Fibroblast of skin of abdomen (primary cell): ENCODE results near the gene OR52E6.

Experiments
- DNase-seq: peaks from one replicate; pipeline ENCODE4 v3.0.0-alpha.2; 2013

Gene OR52E6

DNA sequence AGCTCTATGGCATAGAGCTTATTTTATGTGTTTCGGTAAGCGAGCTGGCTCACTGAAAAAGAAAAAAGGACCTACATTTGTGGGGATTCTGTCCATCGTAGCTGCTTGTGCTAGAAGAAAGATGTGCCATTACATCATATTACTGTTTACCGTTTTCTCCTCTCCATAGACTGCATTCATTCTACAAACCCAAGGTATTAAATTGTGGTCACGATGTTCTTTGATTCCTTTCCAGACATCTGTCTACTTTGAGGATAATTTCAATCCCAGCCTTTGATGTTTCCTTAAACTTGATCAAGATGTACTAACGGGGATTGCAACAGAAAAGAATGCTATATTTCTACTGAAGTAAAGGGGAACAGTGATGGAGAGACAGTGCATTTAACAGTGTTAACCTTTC lies 45.2 kb downstream of the OR52E6 start:
- no peak for DNase-seq

- no peak for DNase-seq
Measured at GRCh38 chr11:5791165-5791564, 50.5 kb downstream of the OR52E6 start, which contains the start of gene OR52N1. Gene OR52N1, minus strand, starts transcription at chr11:5791265. Its CDS starts 2,449 bp downstream, at chr11:5788816.
